ENCODE measurements around the gene TRAF7.

GRCh38 chr16:2208308-2208707 lies 52.7 kb downstream of the TRAF7 start:
- TF ChIP-seq POLR2A (IDR thresholded peaks at IDR 0.05) (no peak), CTCF (IDR thresholded peaks at IDR 0.05) (no peak)
